NCI-H146 (cell line): ENCODE data around the gene LILRA2.
A peak's percentile ranks its signal among the peaks of the same experiment; 100 is the strongest.
"Not testable (repeated sequence)": the region's sequence is repeated elsewhere in the genome, so short reads cannot be mapped to it uniquely, and the experiment has no call there.

ENCODE experiments used
- DNase-seq: peaks from one replicate; lab custom pipeline; 2025; lab: John Stamatoyannopoulos, UW

The LILRA2 gene

DNA sequence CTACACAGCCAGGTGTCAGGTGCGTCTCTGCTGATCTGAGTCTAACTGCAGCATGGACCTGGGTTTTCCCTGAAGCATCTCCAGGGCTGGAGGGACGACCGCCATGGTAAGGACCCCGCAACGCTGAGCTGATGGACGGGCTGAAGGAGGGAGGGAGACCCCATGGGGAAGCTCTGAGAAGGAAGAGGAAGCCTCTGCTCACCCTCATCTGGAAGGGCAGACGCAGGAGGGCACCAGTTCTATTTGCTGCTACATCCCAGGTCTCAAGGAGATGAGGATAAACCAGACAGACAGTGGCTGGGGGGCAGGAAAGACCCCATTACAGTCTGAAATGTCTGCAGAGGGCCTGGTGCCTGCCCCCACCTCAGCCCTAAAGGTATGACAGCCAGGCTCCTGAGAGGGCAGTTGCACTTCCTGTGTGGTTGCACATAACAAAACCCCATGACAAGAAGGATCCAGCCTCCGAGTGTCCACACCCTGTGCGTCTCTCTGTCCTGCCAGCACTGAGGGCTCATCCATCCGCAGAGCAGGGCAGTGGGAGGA lies at the start of gene LILRA2:
Gene LILRA2, plus strand, starts transcription at position 461 of the 543 bp plus-strand sequence. CDS start 89 bp downstream, outside the sequence.
- DNase-seq: no peak

GRCh38 chr19:54525636-54526035 lies 48.0 kb upstream of the LILRA2 start:
- DNase-seq: no peak

GRCh38 chr19:54526972-54527371 lies 46.6 kb upstream of the LILRA2 start:
- DNase-seq: no peak

DNA sequence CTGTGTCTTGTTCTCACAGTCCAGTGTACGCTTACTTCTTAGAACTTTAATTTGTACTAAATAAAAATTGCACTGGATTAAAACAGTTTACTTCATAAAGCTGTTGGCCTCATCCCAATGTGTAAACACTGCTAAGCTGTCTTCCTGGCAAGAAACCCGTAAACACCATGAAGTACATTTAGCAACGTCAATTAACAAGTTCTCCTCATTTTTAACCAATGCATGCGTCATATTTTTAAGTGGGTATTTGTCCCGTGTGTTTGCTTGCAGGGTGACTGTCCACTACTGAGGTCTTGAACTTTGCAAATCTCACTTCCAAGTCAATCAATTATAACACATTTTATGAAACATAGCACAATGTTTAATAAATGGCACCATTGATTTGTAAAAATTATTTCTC lies 42.7 kb upstream of the LILRA2 start:
- DNase-seq: no peak

- no peak for DNase-seq
Measured at GRCh38 chr19:54532528-54532927, 41.1 kb upstream of the LILRA2 start.

GRCh38 chr19:54533476-54533875 lies 40.1 kb upstream of the LILRA2 start:
- DNase-seq: no peak

DNA sequence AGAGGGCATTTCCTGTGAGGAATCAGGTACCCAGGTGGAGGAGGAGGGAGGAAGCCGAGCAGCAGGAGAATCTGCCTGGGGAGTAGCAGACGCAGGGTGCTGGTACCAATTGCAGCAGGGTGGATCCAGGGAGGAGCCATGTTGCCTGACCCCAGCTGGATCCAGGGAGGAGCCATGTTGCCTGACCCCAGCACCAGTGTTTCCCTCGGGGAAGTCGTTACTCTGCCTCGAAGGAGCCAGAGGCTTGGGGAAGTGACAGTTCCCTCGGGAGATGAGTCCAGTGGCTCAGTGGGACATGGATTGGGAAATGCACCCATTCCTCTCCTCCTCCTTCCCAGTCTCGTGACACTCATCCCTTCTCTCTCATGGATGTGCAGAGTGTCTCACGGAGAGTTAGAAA lies 39.4 kb upstream of the LILRA2 start:
- no peak for DNase-seq

DNA sequence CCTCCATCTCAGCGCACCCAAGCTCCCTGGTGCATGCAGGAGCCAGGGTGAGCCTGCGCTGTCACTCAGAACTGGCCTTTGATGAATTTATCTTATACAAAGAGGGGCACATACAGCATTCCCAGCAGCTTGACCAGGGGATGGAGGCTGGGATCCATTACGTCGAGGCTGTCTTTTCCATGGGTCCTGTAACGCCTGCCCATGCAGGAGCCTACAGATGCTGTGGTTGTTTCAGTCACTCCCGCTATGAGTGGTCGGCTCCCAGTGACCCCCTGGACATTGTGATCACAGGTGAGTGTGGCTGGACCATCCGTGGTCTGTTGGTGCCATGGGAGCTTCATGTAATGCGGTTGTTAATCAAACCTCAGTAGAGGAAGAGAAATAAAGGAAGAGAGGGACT lies 38.0 kb upstream of the LILRA2 start:
- DNase-seq: no peak

DNA sequence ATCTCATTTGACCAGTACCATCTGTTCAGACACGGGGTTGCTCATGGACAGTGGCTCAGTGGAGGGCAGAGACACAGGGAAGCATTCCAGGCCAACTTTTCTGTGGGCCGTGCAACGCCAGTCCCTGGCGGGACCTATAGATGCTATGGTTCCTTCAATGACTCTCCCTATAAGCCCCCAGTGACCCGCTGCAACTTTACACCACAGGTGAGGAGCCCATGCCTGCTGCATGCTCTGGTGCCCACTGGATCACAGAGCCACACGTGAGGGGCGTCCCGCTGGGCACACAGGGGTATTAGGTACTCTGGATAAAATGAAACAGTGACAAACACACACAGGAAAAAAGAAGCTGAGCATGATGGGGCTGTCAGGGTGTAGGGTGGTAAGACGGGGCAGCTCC lies 36.6 kb upstream of the LILRA2 start:
- no peak for DNase-seq

GRCh38 chr19:54541712-54542111 lies 31.9 kb upstream of the LILRA2 start:
- DNase-seq: no peak

DNA sequence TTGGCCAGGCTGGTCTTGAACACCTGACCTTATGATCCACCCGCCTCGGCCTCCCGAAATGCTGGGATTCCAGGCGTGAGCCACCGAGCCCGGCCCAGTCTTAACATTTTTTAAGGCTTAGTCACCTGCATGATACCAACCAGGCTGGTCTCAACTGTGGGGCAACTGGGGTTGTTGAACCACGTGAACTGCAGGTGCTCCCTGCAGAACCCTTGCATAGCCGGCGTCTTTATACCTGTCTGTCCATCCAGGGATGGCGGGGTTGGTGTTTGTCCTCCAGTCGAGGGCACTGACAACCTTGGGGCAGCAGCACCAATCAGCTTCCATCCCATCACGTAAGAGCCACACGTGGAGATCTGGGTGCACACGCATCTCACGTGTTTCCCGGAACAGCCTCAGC lies 24.8 kb upstream of the LILRA2 start:
- no peak for DNase-seq

- no peak for DNase-seq
Measured at GRCh38 chr19:54549224-54549623, 24.4 kb upstream of the LILRA2 start.

GRCh38 chr19:54551293-54551692 lies 22.3 kb upstream of the LILRA2 start:
- no peak for DNase-seq

DNA sequence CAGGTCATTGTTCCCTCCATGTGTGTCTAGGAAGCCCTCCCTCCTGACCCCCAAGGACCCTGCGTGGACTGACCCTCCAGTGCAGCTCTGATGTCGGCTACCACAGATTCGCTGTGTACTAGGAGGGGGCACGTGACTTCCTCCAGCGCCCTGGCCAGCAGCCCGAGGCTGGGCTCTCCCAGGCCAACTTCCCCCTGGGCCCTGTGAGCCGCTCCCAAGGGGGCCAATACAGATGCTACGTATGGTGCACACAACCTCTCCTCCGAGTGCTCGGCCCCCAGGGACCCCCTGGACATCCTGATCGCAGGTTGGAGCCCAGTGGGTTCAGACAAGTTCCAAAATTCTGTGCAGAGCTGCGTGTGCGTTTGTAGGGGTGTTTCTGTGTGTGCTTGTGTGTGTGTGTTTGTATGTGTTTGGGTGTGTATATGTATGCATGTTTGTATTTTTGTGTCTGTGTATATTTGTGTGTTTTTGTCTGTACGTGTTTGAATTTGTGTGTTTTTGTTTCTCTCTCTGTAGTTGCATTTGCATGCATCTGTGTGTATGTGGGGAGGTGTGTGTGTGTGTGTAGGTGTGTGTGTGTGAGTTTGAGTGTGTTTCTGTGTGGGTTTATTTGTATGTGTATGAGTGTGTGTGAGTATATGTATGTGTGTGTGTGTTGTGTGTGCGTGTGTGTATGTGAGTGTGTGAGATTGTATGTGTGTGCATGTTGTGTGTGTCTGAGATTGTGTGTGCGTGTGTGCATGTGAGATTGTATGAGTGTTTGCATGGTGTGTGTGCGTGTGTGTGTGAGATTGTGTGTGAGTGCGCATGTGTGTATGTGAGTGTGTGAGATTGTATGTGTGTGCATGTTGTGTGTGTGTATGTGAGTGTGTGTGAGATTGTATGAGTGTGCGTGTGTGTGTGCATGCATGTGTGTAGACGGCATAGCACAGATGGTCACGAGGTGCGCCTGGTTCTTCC lies 21.4 kb upstream of the LILRA2 start:
- DNase-seq: no peak

GRCh38 chr19:54552913-54553310 lies 20.7 kb upstream of the LILRA2 start:
- DNase-seq: no peak

DNA sequence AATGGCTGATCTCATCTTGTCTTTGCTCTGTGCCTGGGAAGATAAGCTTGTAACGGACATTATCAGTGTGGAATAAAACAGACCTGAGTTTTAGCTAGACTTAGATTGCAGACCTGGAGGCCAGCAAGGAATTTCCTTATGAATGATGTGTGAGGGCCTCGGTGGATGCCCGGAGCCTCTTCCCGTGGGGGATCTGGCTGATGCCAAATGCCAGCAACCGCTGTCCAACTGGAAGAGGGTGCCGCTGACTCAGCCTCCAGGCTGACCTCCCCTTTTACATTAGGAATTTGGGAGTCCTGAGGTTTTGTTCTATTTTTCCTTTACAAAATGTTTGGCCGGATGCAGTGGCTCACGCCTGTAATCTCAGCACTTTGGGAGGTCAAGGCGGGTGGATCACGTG lies 19.6 kb upstream of the LILRA2 start:
- DNase-seq: no peak

GRCh38 chr19:54554896-54555295 lies 18.7 kb upstream of the LILRA2 start:
- no peak for DNase-seq

GRCh38 chr19:54556194-54556593 lies 17.4 kb upstream of the LILRA2 start:
- DNase-seq: no peak

GRCh38 chr19:54558339-54558738 lies 15.3 kb upstream of the LILRA2 start:
- no peak for DNase-seq

DNA sequence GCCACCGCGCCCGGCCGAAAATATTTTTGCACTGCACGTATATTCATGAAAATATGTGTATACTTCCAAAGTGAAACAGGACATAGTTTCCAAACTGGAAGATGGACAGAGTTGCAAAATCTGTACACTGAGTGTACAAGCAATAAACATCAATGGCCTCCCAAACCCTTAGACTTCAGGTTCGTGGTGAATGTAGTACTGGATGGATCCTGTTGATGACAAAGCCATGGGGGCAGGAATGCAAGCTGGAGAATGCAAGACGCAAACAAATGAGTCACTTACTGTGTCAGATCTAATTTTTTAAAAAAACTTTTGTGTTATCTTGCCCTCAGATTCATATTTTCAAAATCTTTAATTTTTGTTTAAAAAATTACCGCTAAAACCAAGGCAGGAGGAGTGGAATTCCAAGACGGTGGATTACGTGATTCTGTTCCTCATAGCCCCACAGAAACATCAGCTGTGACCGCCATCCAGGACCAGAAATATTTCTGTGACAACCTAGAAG lies 12.7 kb upstream of the LILRA2 start:
- DNase-seq: no peak

DNA sequence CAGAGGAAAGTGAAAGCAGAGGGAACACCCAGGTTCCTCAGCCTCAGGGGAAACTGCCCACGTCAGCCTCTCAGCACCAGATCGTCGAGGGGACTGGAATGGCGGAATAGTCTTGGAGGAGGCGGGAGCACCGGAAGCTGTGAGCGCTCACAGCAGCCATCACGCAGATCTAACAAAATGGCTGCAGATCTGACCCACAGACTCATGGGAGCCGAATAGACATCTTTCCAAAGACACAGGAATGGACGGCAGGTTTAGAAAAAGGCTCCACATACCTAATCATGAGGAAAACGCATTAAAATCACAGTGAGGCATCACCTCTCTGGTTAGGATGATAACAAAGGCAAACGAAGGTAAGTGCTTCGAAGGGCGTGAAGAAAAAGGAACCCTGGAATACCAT lies 11.8 kb upstream of the LILRA2 start:
- peak; percentile 13 for DNase-seq

DNA sequence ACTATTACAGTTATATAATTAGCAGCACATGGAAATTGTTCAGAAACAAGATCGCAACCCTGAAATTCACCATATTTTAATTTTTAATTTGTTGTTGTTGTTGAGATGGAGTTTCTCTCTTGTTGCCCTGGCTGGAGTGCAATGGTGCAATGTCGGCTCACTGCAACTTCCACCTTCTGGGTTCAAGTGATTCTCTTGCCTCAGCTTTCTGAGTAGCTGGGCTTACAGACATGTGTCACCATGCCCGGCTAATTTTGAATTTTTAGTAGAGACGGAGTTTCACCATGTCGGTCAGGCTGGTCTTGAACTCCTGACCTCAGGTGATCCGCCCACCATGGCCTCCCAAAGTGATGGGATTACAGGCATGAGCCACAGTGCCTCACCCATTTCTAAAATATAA lies 10.4 kb upstream of the LILRA2 start:
- not testable (repeated sequence) for DNase-seq

DNA sequence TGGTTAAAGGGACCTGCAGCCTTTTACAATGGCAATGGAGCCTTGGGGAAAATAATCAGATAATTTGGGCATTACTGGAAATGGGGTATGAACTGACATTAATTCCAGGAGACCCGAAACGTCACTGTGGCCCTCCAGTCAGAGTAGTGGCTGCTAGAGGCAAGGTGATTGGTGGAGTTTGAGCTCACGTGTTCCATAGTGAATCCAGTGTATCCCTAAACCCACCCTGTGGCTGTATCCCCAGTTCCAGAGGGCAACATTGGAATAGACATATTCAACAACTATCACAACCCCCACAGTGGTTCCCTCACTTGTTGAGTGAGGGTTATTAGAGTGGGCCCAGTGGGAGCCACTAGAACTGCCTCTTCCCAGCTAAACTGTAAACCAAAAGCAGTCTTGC lies 3.3 kb upstream of the LILRA2 start:
- DNase-seq: no peak
